ENCODE measurements around the gene TRMT112. TPM values are rescaled to one million over a fixed set of nuclear protein-coding genes. Genes with fewer than 3 reads are reported as not detected.
A peak's percentile ranks its signal among the peaks of the same experiment; 100 is the strongest.

TRMT112 gene
- polyA plus RNA-seq, 4 donors, result 99.3 to 188 (median 172) TPM

- Histone ChIP-seq H3K27me3 (ENCODE audit: control insufficient read depth in 3 of 3, insufficient read depth in 3 of 3, low read length in 3 of 3) (peaks cover 0 to 23% (median 0%) of the 10 kb centered on the region in 3 donors), H3K4me3 (ENCODE audit: low read depth in 1 of 3, low read length in 3 of 3) (peak within 1 kb of the TSS; percentile 21 to 43 (median 38)), H3K27ac (ENCODE audit: low read depth in 1 of 3, low read length in 2 of 3) (peak within 1 kb of the TSS in 2 of 3 donors; percentile 25 to 72), H3K4me1 (ENCODE audit: control insufficient read depth in 3 of 3, insufficient read depth in 2 of 3, low read depth in 1 of 3, low read length in 2 of 3) (peaks cover 0 to 40% (median 10%) of the 10 kb centered on the region in 3 donors), H3K36me3 (ENCODE audit: control insufficient read depth in 3 of 3, insufficient read depth in 2 of 3, low read depth in 1 of 3, low read length in 3 of 3) (peaks cover 0 to 4% (median 0%) of the 10 kb centered on the region in 3 donors), H3K9me3 (ENCODE audit: control insufficient read depth in 2 of 2, insufficient read depth in 1 of 2, low read depth in 1 of 2, low read length in 1 of 2) (no peaks in the 10 kb centered on the region)
- FAIRE-seq (no peak), DNase-seq (peak in 1 of 2 donors; percentile 56)
- WGBS, 3 donors, result 50 to 61% (median 51%) methylated on average over 15 to 16 of the region's 16 CpGs
Measured at GRCh38 chr11:64339754-64340408, 22.5 kb upstream of the TRMT112 start, which contains the start of gene CCDC88B. Gene CCDC88B (plus strand): TSS chr11:64340204. CDS start chr11:64340267, 63 bp downstream.

- no peaks in the 10 kb centered on the region for H3K9me3 ChIP-seq (ENCODE audit: control insufficient read depth in 2 of 2, insufficient read depth in 1 of 2, low read depth in 1 of 2, low read length in 1 of 2)
- 48 to 56% (median 56%) methylated on average over 4 of the region's 4 CpGs for WGBS, 3 donors
- peaks cover 0 to 4% (median 0%) of the 10 kb centered on the region in 3 donors for H3K36me3 ChIP-seq (ENCODE audit: control insufficient read depth in 3 of 3, insufficient read depth in 2 of 3, low read depth in 1 of 3, low read length in 3 of 3)
- H3K4me1 ChIP-seq (ENCODE audit: control insufficient read depth in 3 of 3, insufficient read depth in 2 of 3, low read depth in 1 of 3, low read length in 2 of 3), result peaks cover 0 to 42% (median 10%) of the 10 kb centered on the region in 3 donors
- peaks cover 0 to 23% (median 0%) of the 10 kb centered on the region in 3 donors for H3K27me3 ChIP-seq (ENCODE audit: control insufficient read depth in 3 of 3, insufficient read depth in 3 of 3, low read length in 3 of 3)
- H3K4me3 ChIP-seq (ENCODE audit: low read depth in 1 of 3, low read length in 3 of 3), result no peak overlapping the region
- no peak for DNase-seq
- no peak for FAIRE-seq
- H3K27ac ChIP-seq (ENCODE audit: low read depth in 1 of 3, low read length in 2 of 3), result peak overlapping the region in 1 of 3 donors; percentile 72
Measured at GRCh38 chr11:64339286-64339685, 21.9 kb upstream of the TRMT112 start.

GRCh38 chr11:64338716-64339115 lies 21.4 kb upstream of the TRMT112 start:
- Histone ChIP-seq H3K4me1 (ENCODE audit: control insufficient read depth in 3 of 3, insufficient read depth in 2 of 3, low read depth in 1 of 3, low read length in 2 of 3) (peaks cover 0 to 37% (median 10%) of the 10 kb centered on the region in 3 donors), H3K36me3 (ENCODE audit: control insufficient read depth in 3 of 3, insufficient read depth in 2 of 3, low read depth in 1 of 3, low read length in 3 of 3) (peaks cover 0 to under 1% (median 0%) of the 10 kb centered on the region in 3 donors), H3K4me3 (ENCODE audit: low read depth in 1 of 3, low read length in 3 of 3) (no peak overlapping the region), H3K9me3 (ENCODE audit: control insufficient read depth in 2 of 2, insufficient read depth in 1 of 2, low read depth in 1 of 2, low read length in 1 of 2) (no peaks in the 10 kb centered on the region), H3K27me3 (ENCODE audit: control insufficient read depth in 3 of 3, insufficient read depth in 3 of 3, low read length in 3 of 3) (peaks cover 0 to 23% (median 0%) of the 10 kb centered on the region in 3 donors), H3K27ac (ENCODE audit: low read depth in 1 of 3, low read length in 2 of 3) (no peak overlapping the region)
- DNase-seq (no peak), FAIRE-seq (no peak)
- WGBS, 3 donors, result 75 to 81% (median 80%) methylated on average over 4 to 8 of the region's 8 CpGs

- Histone ChIP-seq H3K4me1 (ENCODE audit: control insufficient read depth in 3 of 3, insufficient read depth in 2 of 3, low read depth in 1 of 3, low read length in 2 of 3) (peaks cover 0 to 27% (median 10%) of the 10 kb centered on the region in 3 donors), H3K36me3 (ENCODE audit: control insufficient read depth in 3 of 3, insufficient read depth in 2 of 3, low read depth in 1 of 3, low read length in 3 of 3) (no peaks in the 10 kb centered on the region), H3K9me3 (ENCODE audit: control insufficient read depth in 2 of 2, insufficient read depth in 1 of 2, low read depth in 1 of 2, low read length in 1 of 2) (no peaks in the 10 kb centered on the region), H3K27ac (ENCODE audit: low read depth in 1 of 3, low read length in 2 of 3) (no peak overlapping the region), H3K27me3 (ENCODE audit: control insufficient read depth in 3 of 3, insufficient read depth in 3 of 3, low read length in 3 of 3) (peaks cover 0 to 23% (median 0%) of the 10 kb centered on the region in 3 donors), H3K4me3 (ENCODE audit: low read depth in 1 of 3, low read length in 3 of 3) (no peak overlapping the region)
- FAIRE-seq (no peak), DNase-seq (no peak)
- WGBS, 3 donors, result 75 to 83% (median 80%) methylated on average over 8 of the region's 8 CpGs
Measured at GRCh38 chr11:64337538-64338249, 20.3 kb upstream of the TRMT112 start.

DNA sequence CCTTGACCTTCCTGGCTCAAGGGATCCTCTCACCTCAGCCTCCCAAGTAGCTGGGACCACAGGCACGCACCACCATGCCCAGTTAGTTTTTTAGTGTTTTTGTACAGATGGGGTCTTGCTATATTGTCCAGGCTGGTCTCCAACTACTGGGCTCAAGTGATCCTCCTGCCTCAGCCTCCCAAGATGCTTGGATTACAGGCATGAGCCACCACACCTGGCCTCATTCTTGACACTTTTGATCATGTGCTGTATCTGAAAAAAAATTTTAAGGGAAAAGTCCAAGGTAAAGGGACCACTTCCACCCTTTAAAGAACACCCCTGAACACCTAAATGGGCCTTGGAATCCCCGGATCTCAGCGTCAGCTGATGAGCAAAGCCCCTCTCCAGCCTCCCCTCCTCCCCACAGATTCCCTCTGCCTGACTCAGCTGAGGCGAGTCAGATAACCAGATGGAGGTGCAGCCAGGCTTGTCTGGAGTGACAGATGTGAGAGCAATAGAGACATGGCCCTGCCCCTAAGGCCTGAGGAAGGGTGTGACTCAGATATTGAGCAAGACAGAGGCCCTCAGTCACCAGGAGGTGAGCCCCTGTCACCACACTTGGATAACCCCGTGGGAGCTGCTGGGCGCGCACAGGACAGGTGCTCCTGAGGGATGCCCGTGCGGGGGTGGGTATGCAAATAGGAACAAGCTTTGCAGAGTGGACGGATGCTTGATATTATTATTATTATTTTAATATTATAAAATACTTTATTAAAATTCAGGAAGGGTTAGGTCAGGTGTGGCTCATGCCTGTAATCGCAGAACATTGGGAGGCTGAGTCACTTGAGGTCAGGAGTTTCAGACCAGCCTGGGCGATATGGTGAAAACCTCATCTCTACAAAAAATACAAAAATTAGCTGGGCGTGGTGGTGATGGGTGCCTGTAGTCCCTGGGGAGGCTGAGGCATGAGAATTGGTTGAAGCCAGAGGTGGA lies 17.7 kb upstream of the TRMT112 start:
- Histone ChIP-seq H3K27ac (ENCODE audit: low read depth in 1 of 3, low read length in 2 of 3) (peak overlapping the region; percentile 56 to 57 (median 57)), H3K4me3 (ENCODE audit: low read depth in 1 of 3, low read length in 3 of 3) (no peak overlapping the region), H3K4me1 (ENCODE audit: control insufficient read depth in 3 of 3, insufficient read depth in 2 of 3, low read depth in 1 of 3, low read length in 2 of 3) (peaks cover 0 to 19% (median 3%) of the 10 kb centered on the region in 3 donors), H3K36me3 (ENCODE audit: control insufficient read depth in 3 of 3, insufficient read depth in 2 of 3, low read depth in 1 of 3, low read length in 3 of 3) (no peaks in the 10 kb centered on the region), H3K9me3 (ENCODE audit: control insufficient read depth in 2 of 2, insufficient read depth in 1 of 2, low read depth in 1 of 2, low read length in 1 of 2) (no peaks in the 10 kb centered on the region), H3K27me3 (ENCODE audit: control insufficient read depth in 3 of 3, insufficient read depth in 3 of 3, low read length in 3 of 3) (peaks cover 0 to 3% (median 0%) of the 10 kb centered on the region in 3 donors)
- FAIRE-seq, result no peak
- DNase-seq, result peak; percentile 94 to 97
- 19 to 50% (median 36%) methylated on average over 13 of the region's 13 CpGs for WGBS, 3 donors

- Histone ChIP-seq H3K36me3 (ENCODE audit: control insufficient read depth in 3 of 3, insufficient read depth in 2 of 3, low read depth in 1 of 3, low read length in 3 of 3) (no peaks in the 10 kb centered on the region), H3K4me1 (ENCODE audit: control insufficient read depth in 3 of 3, insufficient read depth in 2 of 3, low read depth in 1 of 3, low read length in 2 of 3) (peaks cover 0 to 29% (median 5%) of the 10 kb centered on the region in 3 donors)
- FAIRE-seq, result no peak
Measured at GRCh38 chr11:64333556-64333955, 16.2 kb upstream of the TRMT112 start.

GRCh38 chr11:64331569-64332371 lies 14.4 kb upstream of the TRMT112 start:
- DNase-seq (peak; percentile 77 to 93), FAIRE-seq (no peak)
- Histone ChIP-seq H3K36me3 (ENCODE audit: control insufficient read depth in 3 of 3, insufficient read depth in 2 of 3, low read depth in 1 of 3, low read length in 3 of 3) (no peaks in the 10 kb centered on the region), H3K9me3 (ENCODE audit: control insufficient read depth in 2 of 2, insufficient read depth in 1 of 2, low read depth in 1 of 2, low read length in 1 of 2) (no peaks in the 10 kb centered on the region), H3K27ac (ENCODE audit: low read depth in 1 of 3, low read length in 2 of 3) (peak overlapping the region in 2 of 3 donors; percentile 46 to 73), H3K4me1 (ENCODE audit: control insufficient read depth in 3 of 3, insufficient read depth in 2 of 3, low read depth in 1 of 3, low read length in 2 of 3) (peaks cover 0 to 29% (median 5%) of the 10 kb centered on the region in 3 donors), H3K4me3 (ENCODE audit: low read depth in 1 of 3, low read length in 3 of 3) (no peak overlapping the region), H3K27me3 (ENCODE audit: control insufficient read depth in 3 of 3, insufficient read depth in 3 of 3, low read length in 3 of 3) (no peaks in the 10 kb centered on the region)
- 6 to 24% (median 11%) methylated on average over 19 to 20 of the region's 20 CpGs for WGBS, 3 donors

More at GRCh38 chr11:64333556-64333955, 16.2 kb upstream of the TRMT112 start:
- WGBS, 3 donors, result 82 to 88% (median 85%) methylated on average over 8 of the region's 8 CpGs
- Histone ChIP-seq H3K27me3 (ENCODE audit: control insufficient read depth in 3 of 3, insufficient read depth in 3 of 3, low read length in 3 of 3) (no peaks in the 10 kb centered on the region), H3K4me3 (ENCODE audit: low read depth in 1 of 3, low read length in 3 of 3) (no peak overlapping the region), H3K27ac (ENCODE audit: low read depth in 1 of 3, low read length in 2 of 3) (no peak overlapping the region), H3K9me3 (ENCODE audit: control insufficient read depth in 2 of 2, insufficient read depth in 1 of 2, low read depth in 1 of 2, low read length in 1 of 2) (no peaks in the 10 kb centered on the region)
- DNase-seq, result no peak
